Measurements from ENCODE around the gene MIP. TPM values are rescaled to one million over a fixed set of nuclear protein-coding genes. Genes with fewer than 3 reads are reported as not detected.
A peak's percentile ranks its signal among the peaks of the same experiment; 100 is the strongest.

MIP gene
- total RNA-seq, 4 donors from 2014 or later: not detected

DNA sequence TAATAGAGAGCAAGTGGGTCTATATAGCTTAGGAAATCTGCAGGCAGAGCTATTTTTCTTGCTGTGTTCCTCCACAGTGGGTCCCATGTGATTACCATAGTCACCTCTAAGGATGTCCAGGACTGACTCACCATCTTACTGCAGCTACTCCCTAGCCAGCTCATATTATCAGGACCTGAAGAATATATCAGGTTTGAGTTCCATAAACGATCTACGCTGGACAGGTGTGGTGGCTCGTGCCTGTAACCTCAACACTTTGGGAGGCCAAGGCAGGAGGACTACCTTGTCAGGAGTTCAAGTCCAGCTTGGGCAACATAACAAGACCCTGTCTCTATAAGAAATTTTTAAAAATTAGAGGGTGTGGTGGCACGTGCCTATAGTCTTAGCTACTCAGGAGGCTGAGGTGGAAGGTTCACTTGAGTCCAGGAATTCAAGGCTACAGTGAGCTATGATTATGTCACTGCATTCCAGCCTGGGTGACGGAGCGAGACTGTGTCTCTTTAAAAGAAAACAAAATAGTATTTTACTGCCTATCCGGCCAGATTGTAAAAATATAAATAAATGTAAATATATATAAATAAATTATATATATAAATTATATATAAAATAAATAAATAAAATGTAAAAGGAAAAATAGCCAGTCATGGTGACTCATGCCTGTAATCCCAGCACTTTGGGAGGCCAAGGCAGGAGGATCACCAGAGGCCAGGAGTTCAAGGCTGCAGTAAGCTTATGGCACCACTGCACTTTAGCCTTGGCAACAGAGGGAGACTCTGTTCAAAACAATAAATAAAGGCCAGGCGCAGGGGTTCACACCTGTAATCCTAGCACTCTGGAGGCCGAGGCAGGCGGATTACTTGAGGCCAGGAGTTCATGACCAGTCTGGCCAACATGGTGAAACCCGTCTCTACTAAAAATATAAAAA, 7.0 kb upstream of the MIP start:
- Histone ChIP-seq H3K4me3 (no peak overlapping the region), H3K27me3 (no peaks in the 10 kb centered on the region), H3K9me3 (no peaks in the 10 kb centered on the region), H3K36me3 (no peaks in the 10 kb centered on the region), H3K4me1 (peaks cover 0 to 8% (median 0%) of the 10 kb centered on the region in 3 donors), H3K27ac (no peak overlapping the region)
- TF ChIP-seq POLR2AphosphoS5 (IDR thresholded peaks at IDR 0.05) (no peak), EP300 (IDR thresholded peaks at IDR 0.05) (no peak)
- 70 to 83% methylated on average over 7 to 9 of the region's 11 CpGs for WGBS, 2 donors (ENCODE audit: low coverage in 1 of 2)
- no peak for ATAC-seq

DNA sequence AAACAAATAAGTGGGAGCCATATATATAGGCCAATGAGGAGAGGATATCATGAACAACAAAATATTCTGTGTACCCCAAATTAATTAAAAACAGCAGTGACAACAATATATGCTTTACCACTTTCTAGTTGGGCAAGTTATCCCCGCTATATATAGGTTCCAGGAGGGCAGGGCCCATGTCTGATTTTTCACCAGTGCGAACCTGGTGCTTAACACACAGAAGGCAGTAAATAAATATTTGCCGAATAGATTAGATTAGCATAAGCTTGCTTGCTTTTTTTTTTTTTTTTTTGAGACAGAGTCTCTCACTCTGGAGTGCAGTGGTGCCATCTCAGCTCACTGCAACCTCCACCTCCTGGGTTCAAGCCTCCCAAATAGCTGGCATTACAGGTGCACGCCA, 3.4 kb upstream of the MIP start:
- Histone ChIP-seq H3K9me3 (no peaks in the 10 kb centered on the region), H3K36me3 (no peaks in the 10 kb centered on the region), H3K4me1 (no peaks in the 10 kb centered on the region), H3K4me3 (no peak overlapping the region), H3K27me3 (peaks cover 13% of the 10 kb centered on the region), H3K27ac (no peak overlapping the region)
- TF ChIP-seq EP300 (IDR thresholded peaks at IDR 0.05) (no peak), POLR2AphosphoS5 (IDR thresholded peaks at IDR 0.05) (no peak), POLR2A (IDR thresholded peaks at IDR 0.05) (no peak)
- TF ChIP-seq, protein P1, sequence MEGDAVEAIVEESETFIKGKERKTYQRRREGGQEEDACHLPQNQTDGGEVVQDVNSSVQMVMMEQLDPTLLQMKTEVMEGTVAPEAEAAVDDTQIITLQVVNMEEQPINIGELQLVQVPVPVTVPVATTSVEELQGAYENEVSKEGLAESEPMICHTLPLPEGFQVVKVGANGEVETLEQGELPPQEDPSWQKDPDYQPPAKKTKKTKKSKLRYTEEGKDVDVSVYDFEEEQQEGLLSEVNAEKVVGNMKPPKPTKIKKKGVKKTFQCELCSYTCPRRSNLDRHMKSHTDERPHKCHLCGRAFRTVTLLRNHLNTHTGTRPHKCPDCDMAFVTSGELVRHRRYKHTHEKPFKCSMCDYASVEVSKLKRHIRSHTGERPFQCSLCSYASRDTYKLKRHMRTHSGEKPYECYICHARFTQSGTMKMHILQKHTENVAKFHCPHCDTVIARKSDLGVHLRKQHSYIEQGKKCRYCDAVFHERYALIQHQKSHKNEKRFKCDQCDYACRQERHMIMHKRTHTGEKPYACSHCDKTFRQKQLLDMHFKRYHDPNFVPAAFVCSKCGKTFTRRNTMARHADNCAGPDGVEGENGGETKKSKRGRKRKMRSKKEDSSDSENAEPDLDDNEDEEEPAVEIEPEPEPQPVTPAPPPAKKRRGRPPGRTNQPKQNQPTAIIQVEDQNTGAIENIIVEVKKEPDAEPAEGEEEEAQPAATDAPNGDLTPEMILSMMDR (IDR thresholded peaks at IDR 0.05): no peak
- 86 to 99% methylated on average over 3 to 4 of the region's 4 CpGs for WGBS, 2 donors (ENCODE audit: low coverage in 1 of 2)
- ATAC-seq: no peak

DNA sequence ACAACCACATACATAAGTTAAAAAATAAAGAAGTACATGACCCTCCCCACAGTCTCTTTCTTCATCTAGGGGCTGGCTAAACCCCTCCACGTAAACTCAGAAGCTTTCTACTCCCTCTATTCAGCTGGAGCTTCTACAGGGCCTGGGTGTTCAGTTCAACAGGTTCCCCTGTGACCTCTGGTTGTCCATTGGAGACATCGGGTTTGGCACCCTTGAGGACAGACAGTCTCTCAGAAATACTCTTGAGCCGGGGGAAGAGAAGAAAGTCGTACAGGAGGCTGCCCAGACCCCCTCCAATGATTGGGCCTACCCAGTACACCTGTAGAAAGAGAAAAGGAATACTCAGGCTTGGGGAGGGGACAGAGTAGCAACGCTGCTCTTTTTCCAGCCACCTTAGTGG, 3.3 kb downstream of the MIP start:
- 42 to 83% methylated on average over 2 to 4 of the region's 5 CpGs for WGBS, 2 donors (ENCODE audit: low coverage in 1 of 2)
- Histone ChIP-seq H3K4me1 (peaks cover 0 to 15% (median 0%) of the 10 kb centered on the region in 3 donors), H3K36me3 (no peaks in the 10 kb centered on the region), H3K27me3 (peaks cover 15% of the 10 kb centered on the region), H3K27ac (no peak overlapping the region), H3K9me3 (no peaks in the 10 kb centered on the region), H3K4me3 (no peak overlapping the region)
- ATAC-seq: no peak
- TF ChIP-seq, protein P1 (IDR thresholded peaks at IDR 0.05): no peak
- no peak for TF ChIP-seq POLR2AphosphoS5 (IDR thresholded peaks at IDR 0.05)
- no peak for TF ChIP-seq EP300 (IDR thresholded peaks at IDR 0.05)
- TF ChIP-seq POLR2A (IDR thresholded peaks at IDR 0.05): no peak

DNA sequence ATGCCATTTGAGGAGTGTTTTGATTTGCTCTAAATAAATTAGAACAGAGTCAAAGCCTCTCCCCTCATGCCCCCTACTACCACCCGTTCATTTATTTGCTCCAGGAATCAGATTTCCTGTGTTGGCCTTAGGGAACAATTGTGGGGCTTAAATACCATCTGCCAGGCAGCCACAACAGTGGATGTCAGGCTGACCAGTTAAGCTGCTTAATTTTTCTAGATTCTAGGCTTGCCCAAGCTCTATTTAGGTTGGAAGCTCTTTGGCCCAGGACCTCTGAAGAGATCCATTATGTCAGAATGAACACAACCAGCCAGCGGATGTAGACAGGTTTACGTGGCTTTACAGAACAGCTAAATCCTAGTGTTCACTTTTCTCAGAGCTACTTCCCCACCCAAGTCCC, 4.2 kb downstream of the MIP start:
- peaks cover 15% of the 10 kb centered on the region for H3K27me3 ChIP-seq
- peak overlapping the region in 1 of 4 donors; percentile 91 for H3K27ac ChIP-seq
- ATAC-seq: no peak
- H3K4me3 ChIP-seq: no peak overlapping the region
- peaks cover 0 to 15% (median 0%) of the 10 kb centered on the region in 3 donors for H3K4me1 ChIP-seq
- H3K9me3 ChIP-seq: no peaks in the 10 kb centered on the region
- WGBS, 2 donors (ENCODE audit: low coverage in 1 of 2): 45 to 85% methylated on average over 1 to 3 of the region's 3 CpGs
- TF ChIP-seq EP300 (IDR thresholded peaks at IDR 0.05) (no peak), POLR2A (IDR thresholded peaks at IDR 0.05) (no peak), POLR2AphosphoS5 (IDR thresholded peaks at IDR 0.05) (no peak)
- TF ChIP-seq, protein P1 (IDR thresholded peaks at IDR 0.05): no peak
- H3K36me3 ChIP-seq: no peaks in the 10 kb centered on the region

DNA sequence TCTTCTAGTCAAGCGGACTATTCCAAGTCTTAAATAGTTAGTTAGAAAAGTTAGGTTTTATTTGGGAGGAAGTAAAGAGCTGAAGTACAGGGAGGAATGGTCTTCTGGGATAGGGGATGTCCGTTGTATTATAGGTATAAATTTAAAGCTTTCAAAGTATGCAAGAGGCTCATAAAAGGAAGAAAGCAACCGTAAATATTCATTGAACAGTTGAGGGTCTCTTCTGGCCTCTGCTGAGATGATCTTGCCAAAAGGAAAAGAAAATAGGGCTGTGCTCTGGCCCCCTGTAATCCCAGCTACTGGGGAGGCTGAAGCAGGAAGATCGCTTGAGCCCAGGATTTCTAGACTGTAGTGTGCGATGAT, 4.9 kb downstream of the MIP start:
- H3K27me3 ChIP-seq: peaks cover 15% of the 10 kb centered on the region
- no peak for TF ChIP-seq EP300 (IDR thresholded peaks at IDR 0.05)
- TF ChIP-seq POLR2A (IDR thresholded peaks at IDR 0.05): no peak
- TF ChIP-seq, protein P1 (IDR thresholded peaks at IDR 0.05): no peak
- TF ChIP-seq POLR2AphosphoS5 (IDR thresholded peaks at IDR 0.05): no peak
- H3K9me3 ChIP-seq: no peaks in the 10 kb centered on the region
- H3K4me3 ChIP-seq: peak overlapping the region; percentile 47 to 68
- no peaks in the 10 kb centered on the region for H3K36me3 ChIP-seq
- H3K4me1 ChIP-seq: peaks cover 0 to 15% (median 0%) of the 10 kb centered on the region in 3 donors
- no peak for ATAC-seq
- 2 to 30% methylated on average over 3 to 5 of the region's 5 CpGs for WGBS, 2 donors (ENCODE audit: low coverage in 1 of 2)
- H3K27ac ChIP-seq: peak overlapping the region; percentile 72 to 93 (median 92)

Data from gastroesophageal sphincter (tissue), 4 donors.